Cardiac septum (tissue), 1 donor: ENCODE results near the gene CDCA4. TPM values are rescaled to one million over a fixed set of nuclear protein-coding genes. Genes with fewer than 3 reads are reported as not detected.
"Not testable (repeated sequence)": the region's sequence is repeated elsewhere in the genome, so short reads cannot be mapped to it uniquely, and the experiment has no call there.

Source experiments
- DNase-seq: peaks from one replicate; pipeline ENCODE4 v3.0.0-alpha.2; 2020; ENCODE audit warnings: low spot score
- intact Hi-C: fragments of 100-400 bp; cut with DNase I; formaldehyde crosslinking; loops from one replicate; pipeline ENCODE4 v1.14.0; 2022
- total RNA-seq: library from RNA; stranded (reverse); fragmentation: NEBNext Ultra II Directional; extraction: Animal tissue kit (Norgen Biotek cat#: 25700); gene quantifications from one replicate; pipeline ENCODE4 v1.2.1, GENCODE V29; 2021
- donor health status: DM: no; HTN: no; CAD: no.

Gene CDCA4
- total RNA-seq, 1 donor from 2014 or later: 2.3 TPM

DNA sequence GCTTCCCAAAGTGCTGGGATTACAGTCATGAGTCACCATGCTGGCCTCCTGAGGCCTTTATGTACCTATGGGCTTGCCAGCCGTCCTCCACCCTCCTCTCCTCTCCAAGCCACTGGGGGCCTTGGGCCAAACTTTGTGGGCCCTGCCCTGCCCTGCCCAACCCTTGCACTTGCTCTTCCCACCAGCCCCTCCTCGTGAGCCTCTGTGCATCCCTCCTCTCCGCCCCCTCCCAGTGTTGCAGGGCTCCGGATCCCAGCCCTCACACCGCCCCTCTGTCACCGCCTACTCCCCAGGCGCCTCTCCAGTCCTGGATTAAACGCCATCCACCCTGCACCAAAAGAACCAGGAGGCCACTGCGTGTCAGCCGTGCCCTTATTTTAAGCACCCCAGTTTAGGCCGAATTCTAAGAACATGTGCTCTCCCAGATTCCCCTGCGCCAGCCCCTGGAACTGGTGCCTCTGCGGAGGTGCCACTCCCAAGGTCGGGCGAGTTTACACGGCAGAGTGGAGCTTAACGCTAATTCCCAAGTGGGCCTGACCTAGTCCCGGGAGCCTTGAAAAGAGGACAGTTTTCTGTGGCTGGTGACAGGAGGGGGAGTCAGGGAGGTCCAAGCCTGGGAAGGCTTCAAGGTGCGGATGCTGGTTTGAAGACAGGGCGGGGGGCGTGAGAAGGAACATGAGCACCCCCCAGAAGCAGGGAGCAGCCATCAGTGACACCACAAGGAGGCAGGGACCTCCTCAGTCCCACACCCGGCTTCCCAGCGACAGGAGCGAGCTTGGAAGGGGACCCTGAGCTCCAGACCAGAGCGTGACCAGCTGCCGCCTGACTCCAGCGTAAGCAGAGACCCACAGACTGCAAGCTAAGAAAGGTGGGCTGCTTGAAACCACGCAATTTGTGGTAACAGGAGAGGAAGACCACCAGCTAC lies 21.2 kb upstream of the CDCA4 start:
- no peak for DNase-seq

DNA sequence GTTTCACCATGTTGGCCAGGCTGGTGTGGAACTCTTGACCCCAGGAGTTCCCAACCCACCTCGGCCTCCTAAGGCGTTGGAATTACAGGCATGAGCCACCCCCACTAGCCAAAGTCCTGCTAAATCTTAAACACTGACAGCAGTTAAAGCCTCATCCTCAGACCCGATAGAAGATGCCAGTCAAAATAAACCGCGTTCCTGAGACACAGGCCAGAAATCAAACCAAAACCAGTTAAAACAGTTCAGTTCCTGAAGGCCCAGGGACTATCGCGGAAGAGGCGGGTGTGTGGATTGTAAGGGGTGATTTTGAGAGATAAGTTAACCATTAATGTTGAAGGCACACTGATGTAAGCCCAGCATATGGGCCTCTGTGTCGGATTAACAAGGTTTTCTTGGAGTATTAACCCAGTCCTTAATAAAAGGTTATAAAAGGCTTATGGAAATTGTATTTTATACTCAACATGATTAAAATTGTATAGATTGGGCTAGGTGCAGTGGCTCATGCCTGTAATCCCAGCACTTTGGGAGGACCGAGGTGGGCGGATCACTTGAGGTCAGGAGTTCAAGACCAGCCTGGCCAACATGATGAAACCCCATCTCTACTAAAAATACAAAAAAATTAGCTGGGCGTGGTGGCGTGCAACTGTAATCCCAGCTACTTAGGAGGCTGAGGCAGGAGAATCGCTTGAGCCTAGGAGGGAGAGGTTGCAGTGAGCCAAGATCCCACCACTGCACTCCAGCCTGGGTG lies 18.7 kb upstream of the CDCA4 start:
- no peak for DNase-seq
- intact Hi-C loops: loop anchor here (10.0 kb wide), 1 partner anchor 275 kb away; no protein-coding TSS in a partner anchor

More for the DNA sequence above, 21.2 kb upstream of the CDCA4 start:
- intact Hi-C loops: loop anchor here (10.0 kb wide), 1 partner anchor 277 kb away; no protein-coding TSS in a partner anchor

DNA sequence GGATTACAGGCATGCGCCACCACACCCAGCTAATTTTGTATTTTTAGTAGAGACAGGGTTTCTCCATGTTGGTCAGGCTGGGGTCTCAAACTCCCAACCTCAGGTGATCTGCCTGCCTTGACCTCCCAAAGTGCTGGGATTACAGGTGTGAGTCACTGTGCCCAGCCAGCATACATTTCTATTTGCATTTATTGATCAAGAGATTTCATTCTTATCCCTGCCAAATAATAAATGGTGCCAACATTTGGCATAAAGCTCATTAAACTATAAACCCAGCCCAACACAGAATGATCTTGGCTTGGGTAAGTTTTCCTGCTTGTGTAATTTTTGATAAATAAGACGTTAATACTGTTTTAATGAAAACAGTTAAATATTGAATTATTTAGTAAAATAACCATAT lies 14.7 kb upstream of the CDCA4 start:
- intact Hi-C loops: not testable (repeated sequence)

GRCh38 chr14:105034315-105035039 lies 13.6 kb upstream of the CDCA4 start:
- intact Hi-C loops: no loop called here
- no peak for DNase-seq

More for the DNA sequence above, 14.7 kb upstream of the CDCA4 start:
- not testable (repeated sequence) for DNase-seq

- DNase-seq, intact Hi-C loops: not testable (repeated sequence)
Observed at GRCh38 chr14:105033412-105033900, 12.6 kb upstream of the CDCA4 start.

DNA sequence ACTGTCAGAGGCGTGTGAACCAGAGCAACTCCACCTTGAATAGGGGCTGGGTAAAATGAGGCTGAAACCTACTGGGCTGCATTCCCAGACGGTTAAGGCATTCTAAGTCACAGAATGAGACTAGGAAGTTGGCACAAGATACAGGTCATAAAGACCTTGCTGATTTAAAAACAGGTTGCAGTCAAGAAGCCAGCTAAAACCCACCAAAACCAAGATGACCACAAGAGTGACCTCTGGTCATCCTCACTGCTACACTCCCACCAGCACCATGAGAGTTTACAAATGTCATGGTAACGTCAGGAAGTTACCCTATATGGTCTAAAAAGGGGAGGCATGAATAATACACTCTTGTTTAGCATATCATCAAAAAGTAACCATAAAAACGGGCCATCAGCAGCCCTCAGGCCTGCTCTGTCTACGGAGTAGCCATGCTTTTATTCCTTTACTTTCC lies 11.6 kb upstream of the CDCA4 start:
- DNase-seq, intact Hi-C loops: not testable (repeated sequence)

DNA sequence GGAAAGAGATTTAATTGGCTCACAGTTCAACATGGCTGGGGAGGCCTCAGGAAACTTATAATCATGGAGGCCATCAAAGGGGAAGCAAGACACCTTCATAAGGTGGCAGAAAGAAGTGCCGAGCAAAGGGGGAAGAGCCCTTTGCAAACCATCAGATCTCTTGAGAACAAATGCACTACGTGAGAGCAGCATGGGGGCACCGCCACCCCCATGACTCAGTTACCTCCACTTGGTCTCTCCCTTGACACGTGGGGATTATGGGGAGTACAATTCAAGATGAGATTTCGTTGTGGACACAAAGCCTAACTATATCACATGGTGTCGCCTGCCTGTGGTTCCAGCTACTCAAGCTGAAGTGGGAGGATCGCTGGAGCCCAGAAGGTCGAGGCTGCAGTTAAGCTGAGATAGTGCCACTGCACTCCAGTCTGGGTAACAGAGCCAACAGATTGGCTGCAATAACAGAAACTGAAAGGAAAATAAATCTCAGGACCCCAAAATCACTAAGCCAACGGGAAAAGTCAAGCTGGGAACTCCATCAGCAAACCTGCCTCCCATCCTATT lies 10.0 kb upstream of the CDCA4 start:
- intact Hi-C loops: no loop called here
- no peak for DNase-seq

DNA sequence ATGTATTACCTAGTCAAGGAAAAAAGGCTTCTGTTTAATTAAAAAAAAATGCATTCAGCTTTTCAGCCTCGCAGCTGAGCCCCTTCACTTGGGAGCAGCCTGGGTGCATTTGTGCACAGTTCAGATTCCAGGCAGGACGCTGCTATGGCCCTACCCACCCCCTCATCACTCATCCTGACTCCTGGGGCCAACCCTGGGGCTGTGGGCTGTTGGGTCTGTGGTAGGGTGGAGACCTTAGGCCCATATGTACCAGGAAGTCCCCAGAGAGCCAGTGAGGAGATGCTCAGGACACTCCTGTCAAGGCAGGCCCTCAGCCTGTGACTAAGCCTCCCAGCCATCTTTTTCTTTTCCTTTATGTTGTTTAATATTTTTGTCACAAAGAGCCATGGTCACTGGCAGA lies 9.3 kb upstream of the CDCA4 start:
- intact Hi-C loops: no loop called here
- DNase-seq: no peak

DNA sequence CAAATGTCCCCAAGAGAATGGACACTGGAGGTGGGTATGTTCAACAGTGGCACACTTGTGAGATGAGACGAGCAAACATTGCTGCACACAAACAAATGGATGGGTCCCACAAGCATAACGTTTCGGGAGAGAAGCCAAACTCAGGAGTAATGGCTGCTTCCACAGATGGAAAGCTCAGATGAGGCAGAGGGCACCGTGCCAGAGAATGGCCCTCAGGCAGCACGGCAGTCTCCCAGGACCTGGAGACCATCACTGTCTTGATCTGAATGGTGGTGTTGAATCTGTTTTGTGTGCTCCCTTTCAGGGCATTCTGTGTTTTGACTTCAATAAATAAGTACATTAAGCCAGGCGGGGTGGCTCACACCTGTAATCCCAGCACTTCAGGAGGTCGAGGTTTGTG lies 8.5 kb upstream of the CDCA4 start:
- DNase-seq: no peak
- intact Hi-C loops: no loop called here

DNA sequence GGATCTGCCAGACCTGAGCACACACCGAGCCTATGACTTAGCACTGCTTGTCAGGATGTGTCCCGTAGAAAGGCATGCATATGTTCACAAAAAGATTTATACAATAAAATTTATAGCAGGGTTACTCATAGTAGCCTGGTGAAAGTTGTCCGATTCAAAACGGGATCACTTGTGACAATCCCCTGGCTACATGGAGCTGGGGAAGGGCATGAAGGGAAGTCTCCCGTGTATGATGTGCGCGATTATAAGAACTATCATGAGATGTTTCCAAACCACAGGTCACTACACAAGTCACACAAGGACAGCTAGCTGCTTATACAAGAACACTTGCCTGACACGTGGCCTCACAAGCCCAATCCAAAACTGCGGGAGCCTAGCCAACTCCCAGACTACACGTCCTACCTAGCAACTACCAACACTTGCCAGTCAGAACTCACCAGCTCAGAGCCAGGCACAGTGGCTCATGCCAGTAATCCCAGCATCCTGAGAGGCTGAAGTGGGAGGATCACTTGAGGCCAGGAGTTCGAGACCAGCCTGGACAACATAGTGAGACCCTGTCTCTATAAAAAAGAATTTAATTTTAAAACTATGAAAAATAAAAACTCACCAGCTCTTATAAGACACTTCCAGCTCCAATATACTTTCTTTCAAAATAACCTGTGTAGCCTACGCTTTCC lies 7.5 kb upstream of the CDCA4 start:
- intact Hi-C loops: no loop called here
- no peak for DNase-seq

DNA sequence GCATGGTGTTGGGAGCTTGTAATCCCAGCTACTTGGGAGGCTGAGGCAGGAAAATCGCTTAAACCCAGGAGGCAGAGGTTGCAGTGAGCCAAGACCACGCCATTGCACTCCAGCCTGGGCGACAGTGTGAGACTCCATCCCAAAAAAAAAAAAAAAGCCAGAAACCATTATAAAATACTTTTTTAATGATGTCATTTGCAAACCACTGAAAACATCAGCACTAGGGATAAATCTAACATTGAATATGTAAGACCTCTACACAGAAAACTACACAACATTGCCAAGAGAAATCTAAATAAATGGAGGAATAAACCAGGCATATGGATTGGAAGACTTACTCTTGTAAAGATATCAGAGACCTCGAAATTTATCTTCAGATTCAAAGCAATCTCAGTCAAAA lies 6.8 kb upstream of the CDCA4 start:
- DNase-seq, intact Hi-C loops: not testable (repeated sequence)

GRCh38 chr14:105026802-105027563 lies 6.1 kb upstream of the CDCA4 start:
- intact Hi-C loops: no loop called here
- no peak for DNase-seq

- DNase-seq: no peak
- intact Hi-C loops: no loop called here
Observed at GRCh38 chr14:105026033-105026785, 5.3 kb upstream of the CDCA4 start.

DNA sequence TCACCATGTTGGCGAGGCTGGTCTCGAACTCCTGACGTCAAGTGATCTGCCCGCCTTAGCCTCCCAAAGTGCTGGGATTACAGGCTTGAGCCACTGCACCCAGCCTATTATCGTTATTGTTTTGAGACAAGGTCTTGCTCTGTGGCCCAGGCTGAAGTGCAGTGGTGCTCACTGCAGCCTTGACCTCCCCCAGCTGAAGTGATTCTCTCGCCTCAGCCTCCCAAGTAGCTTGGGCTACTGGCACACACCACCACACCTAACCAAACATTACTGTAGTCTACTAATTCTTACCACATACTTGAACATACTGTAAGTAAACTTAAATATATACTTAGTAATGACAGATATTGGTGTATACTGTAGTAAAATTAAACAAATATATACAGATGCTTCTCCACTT lies 4.5 kb upstream of the CDCA4 start:
- intact Hi-C loops: no loop called here
- DNase-seq: no peak

DNA sequence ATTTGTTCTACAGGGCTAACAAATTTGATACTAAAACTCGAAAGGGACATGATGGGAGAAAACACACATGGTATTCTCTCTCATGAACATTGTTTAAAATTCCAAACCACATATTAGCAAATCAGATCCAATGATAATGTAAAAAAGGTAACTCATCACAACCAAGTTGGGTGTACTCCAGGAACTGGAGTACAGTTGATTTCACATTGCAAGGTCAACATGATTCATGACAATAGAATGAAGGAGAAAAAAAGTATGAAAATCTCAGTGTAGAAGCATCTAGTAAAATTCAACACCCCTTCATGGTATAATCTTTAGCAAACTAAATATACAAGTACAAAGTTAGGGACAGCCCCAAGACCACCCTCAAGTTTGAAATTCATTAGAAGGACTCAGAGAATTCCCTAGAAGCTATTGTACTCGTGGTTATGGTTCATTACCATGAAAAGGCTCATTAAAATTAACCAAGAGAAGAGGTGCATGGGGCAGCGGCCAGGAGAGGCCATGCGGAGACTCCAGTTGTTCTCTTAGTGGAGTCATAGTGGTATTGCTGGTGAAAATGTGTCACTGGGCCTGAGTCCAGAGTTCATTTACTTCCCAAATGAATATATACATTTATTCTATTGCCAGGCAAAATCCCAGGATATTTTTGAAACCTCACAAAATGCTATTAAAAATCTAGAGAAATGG lies 3.1 kb upstream of the CDCA4 start:
- intact Hi-C loops: no loop called here

DNA sequence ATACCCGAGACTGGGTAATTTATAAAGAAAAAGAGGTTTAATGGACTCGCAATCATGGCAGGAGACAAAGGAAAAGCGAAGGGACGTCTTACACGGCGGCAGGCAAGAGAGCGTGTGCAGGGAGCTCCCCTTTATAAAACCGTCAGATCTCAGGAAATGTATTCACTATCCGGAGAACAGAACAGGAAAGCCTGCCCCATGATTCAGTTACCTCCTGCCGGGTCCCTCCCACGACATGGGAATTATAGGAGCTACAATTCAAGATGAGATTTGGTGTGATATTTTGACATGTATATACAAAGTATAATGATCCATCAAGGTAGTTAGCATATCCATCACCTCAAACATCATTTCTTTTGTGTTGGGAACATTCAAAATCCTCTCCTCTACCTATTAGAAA lies 2.3 kb upstream of the CDCA4 start:
- no peak for DNase-seq

More for the DNA sequence above, 3.1 kb upstream of the CDCA4 start:
- no peak for DNase-seq

DNA sequence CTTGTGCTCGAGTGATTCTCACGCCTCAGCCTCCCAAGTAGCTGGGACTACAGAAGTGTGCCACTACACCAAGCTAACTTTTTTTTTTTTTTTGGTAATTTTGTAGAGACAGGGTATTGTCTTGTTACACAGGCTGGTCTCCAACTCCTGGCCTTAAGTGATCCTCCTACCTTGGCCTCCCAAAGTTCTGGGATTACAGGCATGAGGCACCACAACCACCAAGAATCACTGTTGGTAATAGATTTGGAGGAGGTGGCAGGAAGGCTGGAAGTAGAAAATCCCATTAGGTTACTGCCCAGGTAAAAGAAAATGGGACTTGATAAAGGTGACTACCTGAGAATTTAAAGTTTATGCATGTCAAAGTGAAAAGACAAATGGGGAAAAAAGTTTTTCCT lies 1.4 kb upstream of the CDCA4 start:
- intact Hi-C loops: no loop called here

More for the DNA sequence above, 2.3 kb upstream of the CDCA4 start:
- intact Hi-C loops: no loop called here

More for the DNA sequence above, 1.4 kb upstream of the CDCA4 start:
- DNase-seq: no peak
